NT2/D1 (cell line): ENCODE data around the gene GLIPR2.

Experiments used
- SUZ12 ChIP-seq: IDR thresholded peaks from 2 replicates; pipeline ENCODE4 v1.6.1; 2011; ENCODE audit not compliant: insufficient read length, insufficient read depth; ENCODE audit errors: extremely low read depth
- YY1 ChIP-seq: IDR thresholded peaks from 2 replicates; pipeline ENCODE4 v1.6.1; 2011; ENCODE audit not compliant: insufficient read length, insufficient read depth

DNA sequence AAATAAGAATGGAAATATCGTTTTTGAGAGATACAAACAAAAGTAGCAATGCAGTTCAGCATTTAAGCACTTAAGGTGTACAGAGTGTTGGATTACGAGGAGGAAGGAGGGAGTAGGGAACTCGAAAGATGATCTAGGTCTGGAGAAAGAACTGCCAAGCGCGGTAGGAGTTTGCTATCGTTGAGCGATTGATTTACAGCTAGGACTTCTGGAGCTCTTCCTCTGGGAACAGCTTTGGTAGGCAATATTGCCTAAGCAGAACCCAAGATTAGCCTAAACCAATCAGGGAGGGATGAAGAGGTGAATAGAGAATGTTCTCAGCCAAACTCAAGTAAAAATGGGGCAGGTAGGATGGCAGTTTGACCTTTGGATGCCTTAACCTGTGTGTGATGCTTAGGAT is 55.2 kb downstream of the GLIPR2 start:
- TF ChIP-seq YY1 (no peak), SUZ12 (no peak)
